Measurements from ENCODE around the gene EXOC3.
A peak's percentile ranks its signal among the peaks of the same experiment; 100 is the strongest.

EXOC3 gene

DNA sequence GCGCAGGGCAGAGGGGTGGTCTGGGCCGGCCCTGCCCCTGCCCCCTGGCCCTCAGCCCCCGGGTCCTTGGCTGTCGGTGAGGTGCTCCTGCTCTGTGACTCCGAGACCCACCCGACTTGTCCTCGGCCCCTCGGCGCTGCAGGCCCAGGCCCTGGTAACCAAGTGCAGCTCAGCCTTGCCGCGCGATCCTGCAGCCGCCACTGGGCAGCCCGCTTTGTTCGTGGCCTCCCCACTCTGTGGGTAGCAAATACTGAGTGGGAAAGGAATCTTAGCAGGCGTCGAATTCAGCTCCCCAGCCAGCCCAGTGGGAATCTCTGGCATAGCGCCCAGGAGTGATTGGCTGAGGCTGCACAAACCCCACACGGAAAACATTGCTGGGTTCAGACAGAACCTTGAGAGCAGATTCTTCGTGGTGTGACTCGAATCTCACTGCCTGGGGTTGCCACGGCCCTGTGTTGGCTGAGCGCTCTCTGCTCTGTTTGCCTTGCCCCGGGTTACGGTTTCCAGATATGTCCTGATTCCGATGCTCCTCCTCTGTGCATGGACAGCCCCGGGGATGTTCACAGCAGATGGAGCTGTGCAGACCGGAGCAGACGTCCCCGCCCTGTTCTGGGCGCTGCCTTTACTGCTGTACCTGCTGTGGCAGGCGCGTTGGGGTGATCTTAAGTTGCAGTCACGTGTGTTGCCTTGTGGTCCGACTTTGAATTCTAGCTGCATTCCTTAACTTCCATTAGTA, 13.4 kb upstream of the EXOC3 start:
- peak; percentile 16 for DNase-seq (ENCODE audit: low spot score)
- TF ChIP-seq, protein P1, sequence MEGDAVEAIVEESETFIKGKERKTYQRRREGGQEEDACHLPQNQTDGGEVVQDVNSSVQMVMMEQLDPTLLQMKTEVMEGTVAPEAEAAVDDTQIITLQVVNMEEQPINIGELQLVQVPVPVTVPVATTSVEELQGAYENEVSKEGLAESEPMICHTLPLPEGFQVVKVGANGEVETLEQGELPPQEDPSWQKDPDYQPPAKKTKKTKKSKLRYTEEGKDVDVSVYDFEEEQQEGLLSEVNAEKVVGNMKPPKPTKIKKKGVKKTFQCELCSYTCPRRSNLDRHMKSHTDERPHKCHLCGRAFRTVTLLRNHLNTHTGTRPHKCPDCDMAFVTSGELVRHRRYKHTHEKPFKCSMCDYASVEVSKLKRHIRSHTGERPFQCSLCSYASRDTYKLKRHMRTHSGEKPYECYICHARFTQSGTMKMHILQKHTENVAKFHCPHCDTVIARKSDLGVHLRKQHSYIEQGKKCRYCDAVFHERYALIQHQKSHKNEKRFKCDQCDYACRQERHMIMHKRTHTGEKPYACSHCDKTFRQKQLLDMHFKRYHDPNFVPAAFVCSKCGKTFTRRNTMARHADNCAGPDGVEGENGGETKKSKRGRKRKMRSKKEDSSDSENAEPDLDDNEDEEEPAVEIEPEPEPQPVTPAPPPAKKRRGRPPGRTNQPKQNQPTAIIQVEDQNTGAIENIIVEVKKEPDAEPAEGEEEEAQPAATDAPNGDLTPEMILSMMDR (IDR thresholded peaks at IDR 0.05; ENCODE audit: extremely low read depth, missing control alignments): no peak

GRCh38 chr5:430214-430925, 12.6 kb upstream of the EXOC3 start:
- no peak for DNase-seq (ENCODE audit: low spot score)

DNA sequence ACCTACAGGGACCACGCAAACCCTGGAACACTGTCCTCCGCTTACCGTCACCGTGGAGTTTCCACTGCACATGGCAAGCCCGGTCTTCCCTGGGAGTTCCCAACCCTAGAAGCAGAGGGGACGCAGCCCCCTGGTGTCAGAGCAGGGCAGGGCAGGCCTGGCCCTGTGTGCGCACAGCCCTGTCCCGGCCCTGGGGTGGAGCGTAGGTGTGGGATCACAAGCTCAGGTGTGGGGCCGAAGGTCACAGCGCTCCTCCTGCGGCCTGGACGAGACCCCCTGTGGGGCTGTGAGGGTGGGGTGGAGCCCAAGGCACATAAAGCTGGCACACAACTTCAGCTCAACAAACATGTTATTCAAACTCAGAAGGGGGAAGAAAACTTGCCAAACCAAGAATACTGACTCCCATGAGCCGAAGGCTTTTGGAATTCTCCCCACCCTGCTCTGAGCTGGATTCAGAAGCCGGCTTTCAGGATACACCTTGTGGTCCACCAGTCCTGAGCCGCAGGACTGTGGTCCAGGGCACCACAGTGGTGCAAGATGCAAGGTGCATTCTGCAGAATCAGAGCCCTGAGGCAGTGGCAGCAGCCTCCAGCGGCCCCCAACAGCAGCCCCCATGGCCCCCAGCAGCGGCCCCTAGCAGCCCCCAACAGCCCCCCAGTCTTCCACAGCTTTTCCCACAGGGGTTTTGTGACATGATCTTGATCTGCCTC, 11.8 kb upstream of the EXOC3 start:
- TF ChIP-seq, protein P1 (IDR thresholded peaks at IDR 0.05; ENCODE audit: extremely low read depth, missing control alignments): peak; percentile 92
- DNase-seq (ENCODE audit: low spot score): peak; percentile 89

More at GRCh38 chr5:430214-430925, 12.6 kb upstream of the EXOC3 start:
- TF ChIP-seq, protein P1 (IDR thresholded peaks at IDR 0.05; ENCODE audit: extremely low read depth, missing control alignments): no peak

DNA sequence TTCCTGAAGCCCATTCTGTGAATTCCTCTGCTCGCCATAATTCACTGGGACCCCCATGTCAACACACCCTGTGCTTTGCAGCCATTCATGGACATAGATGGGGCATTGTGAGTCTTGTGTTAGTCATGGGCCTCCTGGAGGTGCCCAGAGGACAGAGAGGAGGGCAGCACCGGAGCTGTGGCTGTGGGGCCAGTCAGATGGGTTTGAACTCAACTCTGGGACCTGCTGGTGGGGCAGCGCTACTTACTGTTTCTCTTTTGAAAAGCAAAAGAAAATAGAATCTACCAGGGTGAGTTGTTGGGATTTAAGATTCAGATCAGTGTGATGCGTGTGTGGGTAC, 11.3 kb upstream of the EXOC3 start:
- TF ChIP-seq, protein P1 (IDR thresholded peaks at IDR 0.05; ENCODE audit: extremely low read depth, missing control alignments): no peak
- no peak for DNase-seq (ENCODE audit: low spot score)

DNA sequence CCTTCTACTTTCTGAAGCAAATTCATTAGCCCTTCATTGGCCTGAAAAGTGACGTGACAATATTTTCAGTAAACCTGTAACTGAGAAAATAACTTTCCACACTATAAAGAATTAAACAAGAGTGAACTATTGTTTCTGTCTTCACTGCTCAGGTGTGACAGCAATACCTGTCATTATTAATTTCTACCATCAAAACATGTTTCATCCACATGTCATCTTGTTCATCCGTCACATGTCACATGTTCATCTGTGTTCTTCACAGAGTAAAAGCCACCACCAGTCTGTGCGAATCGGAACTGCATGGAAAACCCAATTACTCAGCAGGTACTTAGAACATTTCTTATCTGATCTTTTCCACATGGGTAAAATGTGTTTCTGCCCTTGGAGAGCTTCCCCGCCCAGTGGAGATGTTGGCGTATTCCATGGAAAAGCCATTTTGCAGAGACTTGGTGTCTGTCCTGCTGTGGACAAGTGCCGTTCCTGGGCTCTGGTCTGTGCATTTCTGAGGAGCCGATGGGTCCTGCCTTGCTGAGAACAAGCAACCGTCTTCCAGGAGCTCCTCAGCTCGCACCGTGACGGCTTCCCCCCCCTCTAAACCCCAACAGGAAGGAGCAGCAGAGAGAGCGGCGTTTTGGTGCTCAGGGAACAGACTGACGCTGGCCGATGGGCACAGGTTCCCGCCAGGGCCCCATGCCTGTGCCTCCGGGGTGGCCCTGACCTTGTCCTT, 10.6 kb upstream of the EXOC3 start:
- TF ChIP-seq, protein P1 (IDR thresholded peaks at IDR 0.05; ENCODE audit: extremely low read depth, missing control alignments): no peak

DNA sequence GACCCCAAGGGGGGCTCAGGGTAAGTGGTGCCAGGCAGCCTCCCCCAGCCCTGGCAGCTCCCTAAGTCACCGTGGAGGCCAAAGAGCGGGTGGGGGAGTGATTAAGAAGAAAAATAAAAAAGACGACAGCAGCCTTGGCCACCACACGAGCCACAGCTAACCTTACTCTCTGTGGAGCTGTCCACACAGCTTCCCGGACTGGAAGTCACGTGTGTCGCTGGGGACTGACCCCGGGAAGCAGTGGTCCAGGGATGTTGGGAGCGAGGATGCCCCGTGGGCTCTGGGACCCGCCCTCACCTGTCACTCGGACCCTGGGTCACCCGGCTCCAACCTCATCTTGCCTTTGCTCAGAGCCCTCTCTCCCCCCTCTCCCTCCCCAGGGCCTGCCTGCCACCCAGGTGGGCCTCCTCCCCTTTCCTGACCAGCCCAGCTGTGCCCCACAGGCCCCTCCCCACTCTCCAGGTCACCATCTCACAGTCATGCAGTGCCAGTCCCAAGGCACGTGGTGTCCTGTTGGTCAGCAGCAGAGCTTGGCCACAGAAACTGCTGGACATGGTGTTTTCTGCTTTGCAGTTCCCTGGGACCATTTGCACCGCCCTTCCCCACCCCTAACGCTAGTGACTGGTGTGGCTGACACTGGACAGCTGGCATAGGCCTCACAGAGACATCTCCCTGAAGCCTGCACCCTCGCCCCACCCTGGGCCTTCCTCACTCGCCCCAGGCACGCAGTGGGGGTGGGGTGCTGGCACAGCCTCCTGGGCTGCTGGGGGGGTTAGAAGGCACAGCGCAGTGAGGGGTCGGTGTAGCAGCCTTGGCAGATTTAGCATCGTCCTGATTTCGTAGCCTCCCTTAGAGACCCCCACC, 9.8 kb upstream of the EXOC3 start:
- no peak for DNase-seq (ENCODE audit: low spot score)
- TF ChIP-seq, protein P1 (IDR thresholded peaks at IDR 0.05; ENCODE audit: extremely low read depth, missing control alignments): no peak

More for the DNA sequence above, 10.6 kb upstream of the EXOC3 start:
- DNase-seq (ENCODE audit: low spot score): no peak
